Activated CD4-positive, alpha-beta T cell treated with anti-CD3 and anti-CD28 coated beads, Interleukin-2, Interleukin-6, amounts not matched to agents 100 ng/mL and 50 ng/mL, durations not matched to agents 16 hours and 8 hours (primary cell): ENCODE data around the gene XYLB.
"Not testable (repeated sequence)": the region's sequence is repeated elsewhere in the genome, so short reads cannot be mapped to it uniquely, and the experiment has no call there.

ENCODE experiments used
- DNase-seq: peaks from one replicate; pipeline ENCODE4 v3.0.0-alpha.2; 2020

The XYLB gene

GRCh38 chr3:38346587-38347410, at the start of gene XYLB:
Gene XYLB (plus strand): TSS chr3:38346785. CDS start chr3:38346869, 84 bp downstream.
- DNase-seq = peak; percentile 91

DNA sequence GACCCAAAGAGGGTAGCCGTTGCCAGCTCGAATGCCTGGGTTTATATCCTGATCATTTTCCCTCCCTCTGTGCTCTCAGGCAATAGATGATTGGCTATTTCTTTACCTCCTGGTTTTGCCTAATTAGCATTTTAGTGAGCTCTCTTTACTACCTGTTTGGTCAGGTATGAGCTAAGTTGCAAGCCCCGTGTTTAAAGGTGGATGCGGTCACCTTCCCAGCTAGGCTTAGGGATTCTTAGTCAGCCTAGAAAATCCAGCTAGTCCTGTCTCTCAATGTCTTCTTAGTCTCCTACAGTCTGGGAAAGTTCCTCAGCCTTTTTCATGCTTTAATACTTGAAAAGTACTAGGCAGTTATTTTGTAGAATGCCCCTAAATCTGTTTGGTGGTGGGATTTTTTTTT, 49.5 kb upstream of the XYLB start:
- DNase-seq = not testable (repeated sequence)

DNA sequence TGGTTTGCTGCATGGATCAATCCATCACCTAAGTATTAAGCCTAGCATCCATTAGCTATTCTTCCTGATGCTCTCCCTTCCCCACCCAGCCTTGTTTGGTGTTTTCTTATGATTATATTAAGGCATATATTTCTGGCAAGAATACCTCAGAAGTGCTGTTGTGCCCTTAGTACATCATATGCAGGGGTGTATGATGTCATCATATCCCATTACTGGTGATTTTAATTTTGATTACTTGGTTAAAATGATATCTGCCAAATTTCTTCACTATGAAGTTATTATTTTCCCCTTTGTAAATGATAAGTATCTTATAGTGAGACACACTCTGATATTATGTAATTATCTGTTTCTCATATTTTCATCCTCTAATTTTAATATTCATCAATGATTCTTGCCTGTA, 49.0 kb upstream of the XYLB start:
- DNase-seq = no peak

DNA sequence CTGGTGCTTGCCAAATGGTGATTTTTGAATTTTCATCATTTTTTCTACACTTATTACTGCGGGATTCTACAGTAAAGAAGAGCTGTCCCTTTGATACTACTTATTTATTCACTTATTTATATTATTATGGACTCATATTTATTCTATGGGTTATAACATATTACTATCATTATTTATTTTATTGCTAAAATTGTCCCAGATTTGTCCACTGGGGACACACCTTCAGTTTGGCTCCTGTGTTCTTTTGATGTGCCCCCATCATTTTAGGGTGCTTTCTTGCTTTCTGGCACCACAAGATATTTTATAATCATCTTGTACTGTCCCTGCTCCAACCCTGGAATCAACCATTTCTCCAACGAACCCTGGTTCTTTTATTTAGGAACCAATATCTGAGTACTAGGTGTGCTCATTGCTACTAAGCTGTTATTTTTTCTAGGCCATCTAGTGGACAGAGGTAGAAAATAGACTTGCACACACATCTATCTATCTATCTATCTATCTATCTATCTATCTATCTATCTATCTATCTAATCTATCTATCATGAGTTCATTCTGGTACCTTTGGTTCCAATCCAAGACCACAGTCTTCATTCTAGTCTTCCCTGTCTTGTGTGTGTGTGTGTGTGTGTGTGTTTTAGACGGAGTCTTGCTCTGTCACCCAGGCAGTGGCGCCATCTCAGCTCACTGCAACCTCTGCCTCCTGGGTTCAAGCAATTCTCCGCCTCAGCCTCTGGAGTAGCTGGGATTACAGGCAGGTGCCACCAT, 48.5 kb upstream of the XYLB start:
- DNase-seq = no peak

DNA sequence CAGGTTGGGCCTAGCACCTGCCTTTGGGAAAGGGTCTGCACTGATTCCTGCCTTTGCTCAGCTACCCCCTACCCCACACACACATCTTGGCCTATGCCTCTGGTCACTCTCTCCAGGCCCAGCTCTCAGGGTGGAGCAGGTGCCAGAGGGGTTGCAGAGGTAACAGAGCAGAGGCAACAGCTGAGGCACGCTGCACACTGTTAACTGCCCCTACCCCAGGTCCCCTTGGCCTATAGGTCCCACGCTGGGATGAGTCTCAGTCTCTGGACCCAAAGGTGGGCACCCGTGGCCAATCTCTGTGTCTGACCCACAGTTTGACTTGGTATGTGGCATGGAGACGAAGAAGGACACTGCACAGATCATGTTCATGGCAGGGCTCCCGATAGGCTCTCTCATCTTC, 39.6 kb upstream of the XYLB start:
- DNase-seq = no peak

GRCh38 chr3:38307599-38307998, 39.0 kb upstream of the XYLB start:
- no peak for DNase-seq

DNA sequence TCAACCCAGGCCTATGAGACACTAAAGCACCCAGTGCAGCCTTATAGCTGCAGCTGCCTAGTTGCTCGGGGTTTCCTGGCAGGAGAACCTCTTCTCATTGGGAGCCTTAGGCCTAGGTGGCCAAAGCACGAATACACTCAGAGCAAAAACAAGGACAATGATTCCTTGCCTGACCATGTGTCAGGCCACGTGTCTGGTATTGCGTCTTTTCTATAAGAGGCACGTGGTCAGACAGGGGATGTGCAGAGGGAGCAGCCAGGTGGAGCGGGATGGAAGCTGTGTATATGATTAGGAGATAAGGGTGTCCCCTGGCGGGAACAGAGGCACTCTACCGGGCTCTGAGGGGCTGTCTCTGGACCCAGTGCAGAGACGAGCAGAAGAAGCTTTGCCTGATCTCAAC, 38.1 kb upstream of the XYLB start:
- no peak for DNase-seq

DNA sequence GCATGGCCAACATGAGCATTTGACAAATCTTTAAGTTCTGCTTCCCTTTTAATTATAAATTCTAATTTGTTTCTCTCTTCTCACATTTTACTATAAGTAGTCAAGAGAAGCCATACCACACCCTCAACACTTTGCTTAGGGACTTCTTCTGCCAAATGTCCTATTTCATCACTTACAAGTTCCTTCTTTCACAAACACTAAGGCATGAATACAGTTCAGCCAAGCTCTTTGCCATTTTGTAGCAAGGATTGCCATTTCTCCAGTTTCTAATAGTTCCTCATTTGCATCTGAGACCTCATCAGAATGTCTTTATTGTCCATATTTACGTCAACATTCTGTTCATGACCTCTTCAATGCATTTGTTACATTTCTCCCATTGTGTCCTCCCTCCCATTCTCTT, 35.1 kb upstream of the XYLB start:
- no peak for DNase-seq

- DNase-seq = no peak
Observed at GRCh38 chr3:38311941-38312340, 34.6 kb upstream of the XYLB start.

DNA sequence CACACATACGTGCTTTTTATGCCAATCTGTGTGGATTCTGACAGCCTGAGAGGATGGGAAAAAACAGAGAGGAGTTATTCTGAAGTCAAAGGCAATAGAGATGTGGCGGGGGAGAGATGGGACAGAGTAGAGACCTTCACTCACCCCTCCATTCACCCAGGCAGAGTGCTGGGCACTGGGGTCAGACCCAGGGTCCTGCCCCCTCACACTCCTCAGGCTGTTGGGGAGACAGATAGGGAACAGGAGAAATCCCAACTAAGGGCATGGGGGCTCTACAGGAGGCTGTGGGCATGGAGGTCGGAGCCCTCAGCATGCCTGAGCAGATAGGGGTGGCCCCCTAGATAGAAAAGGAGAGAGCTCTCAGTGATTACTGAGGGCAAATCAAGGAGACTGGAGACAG, 34.2 kb upstream of the XYLB start:
- no peak for DNase-seq

DNA sequence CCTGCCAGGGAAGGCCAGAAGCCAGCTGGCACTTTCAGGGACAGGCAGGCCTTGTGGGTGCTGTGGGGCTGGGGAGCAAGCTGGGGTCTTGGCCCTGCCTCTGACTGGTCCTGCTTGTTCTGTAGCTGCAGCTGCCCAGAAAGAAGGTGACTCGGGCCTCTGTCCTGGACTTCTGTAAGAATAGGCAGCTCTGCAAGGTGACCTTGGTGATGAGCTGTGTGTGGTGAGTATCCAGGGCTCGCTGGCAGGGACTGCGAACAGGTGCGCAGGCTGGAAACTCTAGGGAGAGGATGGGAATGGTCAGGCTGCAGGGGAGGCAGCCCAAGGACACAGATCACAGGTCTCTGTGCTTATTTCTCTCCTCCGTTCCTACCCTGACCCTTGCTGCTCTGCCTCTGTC, 33.3 kb upstream of the XYLB start:
- no peak for DNase-seq

DNA sequence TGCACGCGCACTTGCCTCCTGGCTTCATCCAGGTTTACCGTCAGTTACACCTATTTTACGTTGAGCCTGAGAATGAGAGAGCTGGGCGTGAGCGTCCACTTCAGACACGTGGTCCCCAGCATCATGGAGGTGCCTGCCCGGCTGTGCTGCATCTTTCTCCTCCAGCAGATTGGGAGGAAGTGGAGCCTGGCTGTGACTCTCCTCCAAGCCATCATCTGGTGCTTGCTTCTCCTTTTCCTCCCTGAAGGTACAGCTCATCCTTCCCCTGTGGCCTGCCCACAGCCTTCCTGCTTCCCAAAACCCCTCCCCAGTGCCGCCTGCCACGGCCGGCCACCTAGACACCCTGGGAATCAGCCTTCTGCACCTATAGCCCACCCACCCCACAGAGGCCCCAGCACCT, 32.9 kb upstream of the XYLB start:
- DNase-seq = no peak

- DNase-seq = no peak
Observed at GRCh38 chr3:38314112-38314763, 32.3 kb upstream of the XYLB start.

GRCh38 chr3:38314764-38315487, 31.7 kb upstream of the XYLB start:
- no peak for DNase-seq

- DNase-seq = no peak
Observed at GRCh38 chr3:38315488-38316230, 30.9 kb upstream of the XYLB start.

GRCh38 chr3:38316356-38317191, 30.0 kb upstream of the XYLB start:
- DNase-seq = no peak

DNA sequence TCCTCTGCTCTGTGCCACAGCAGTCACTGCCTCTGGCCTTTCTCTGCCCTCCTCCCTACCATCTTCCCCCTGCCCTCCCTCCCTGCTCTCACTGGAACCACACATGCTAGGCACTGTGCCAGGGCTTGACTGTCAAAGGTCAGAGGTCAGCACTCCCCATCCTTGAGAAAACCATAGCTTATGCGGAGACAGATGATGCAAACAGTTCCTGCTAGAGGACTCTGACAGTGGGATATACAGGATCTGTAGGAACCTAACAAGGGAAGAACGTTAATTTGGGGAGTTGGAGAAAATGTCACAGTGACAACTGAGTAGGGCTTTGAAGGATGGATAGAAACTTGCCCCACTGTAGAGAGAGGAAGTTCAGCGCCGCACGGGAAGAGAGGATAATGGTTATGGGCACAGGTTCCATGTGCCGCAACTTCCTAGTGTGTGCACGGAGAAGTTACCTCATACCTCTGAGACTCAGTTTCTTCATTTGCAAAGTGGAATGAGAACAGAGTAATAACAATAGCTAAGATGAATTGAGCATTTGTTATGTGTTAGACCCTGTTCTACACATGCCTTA, 29.3 kb upstream of the XYLB start:
- no peak for DNase-seq

DNA sequence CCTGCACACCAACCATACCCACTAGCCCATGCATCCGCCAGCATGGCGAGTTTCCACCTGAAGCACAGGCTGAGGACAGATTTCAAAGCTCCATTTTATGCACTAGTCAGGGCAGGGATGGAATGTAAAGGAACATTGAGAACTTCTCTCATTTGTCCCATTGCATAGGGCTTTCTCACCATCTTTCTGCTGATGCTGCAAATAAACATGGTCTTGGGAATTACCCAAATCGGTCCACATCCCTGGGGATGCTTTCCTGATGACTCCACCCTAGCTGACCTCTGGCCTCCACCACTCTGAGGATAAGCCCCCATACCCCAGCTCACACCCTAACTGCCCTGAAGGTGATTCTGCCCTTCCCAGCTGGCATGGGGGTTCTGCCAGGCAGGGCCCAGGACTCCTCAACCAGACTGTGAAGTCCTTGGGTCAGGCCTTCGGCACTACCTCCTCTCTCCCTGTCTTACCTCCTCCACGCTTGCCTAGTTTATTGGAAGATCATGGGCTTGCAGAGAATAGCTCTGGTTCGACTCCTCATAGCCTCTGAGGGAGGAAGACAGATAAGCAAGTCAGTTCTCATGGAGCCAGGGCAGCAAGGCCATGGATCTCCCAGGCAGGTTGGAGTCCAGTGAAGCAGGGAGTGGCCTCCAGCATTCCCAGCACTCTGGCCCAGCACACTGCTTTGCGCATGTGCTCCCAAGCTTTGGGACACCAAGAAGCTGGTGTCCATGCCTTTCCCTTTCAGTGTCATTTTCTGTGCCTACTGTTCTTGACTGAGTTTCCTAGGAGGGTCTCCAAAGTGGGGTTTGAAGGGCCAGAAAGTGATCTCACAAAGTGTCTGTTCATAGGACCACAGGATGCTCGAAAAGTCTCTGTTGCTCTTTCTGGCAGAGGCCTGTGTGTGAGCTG, 27.6 kb upstream of the XYLB start:
- no peak for DNase-seq

DNA sequence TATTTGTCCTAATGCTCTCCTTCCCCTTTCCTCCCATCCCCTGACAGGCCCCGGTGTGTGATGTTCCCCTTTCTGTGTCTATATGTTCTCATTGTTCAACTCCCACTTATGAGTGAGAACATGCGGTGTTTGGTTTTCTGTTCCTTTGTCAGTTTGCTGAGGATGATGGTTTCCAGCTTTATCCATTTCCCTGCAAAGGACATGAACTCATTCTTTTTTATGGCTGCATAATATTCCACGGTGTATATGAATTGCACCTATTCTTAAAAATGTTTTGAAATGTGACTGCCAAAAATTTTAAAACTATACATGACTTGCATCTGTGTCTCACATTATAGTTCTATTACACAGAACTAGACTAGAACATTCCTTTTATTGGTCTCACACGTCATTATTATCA, 25.9 kb upstream of the XYLB start:
- not testable (repeated sequence) for DNase-seq

DNA sequence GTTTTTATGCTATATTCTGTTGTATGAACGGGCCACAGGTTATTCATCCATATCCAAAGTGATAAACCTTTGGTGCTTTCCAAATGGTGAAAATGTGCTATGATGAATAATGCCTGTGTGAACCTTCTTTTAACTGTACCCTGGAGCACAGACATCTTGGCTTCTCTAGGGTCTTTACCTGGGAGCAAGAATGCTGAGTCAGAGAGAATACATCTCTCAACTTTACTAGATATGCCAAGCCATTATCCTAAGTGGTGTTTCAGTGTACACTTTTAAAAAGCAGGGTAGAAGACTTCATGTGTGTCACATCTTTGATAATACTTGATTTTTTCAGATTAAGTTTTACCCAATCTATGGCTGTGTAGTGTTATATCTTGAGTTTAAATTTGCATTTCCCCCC, 23.5 kb upstream of the XYLB start:
- DNase-seq = no peak
